ENCODE results near the gene PLCD4. TPM values are rescaled to one million over a fixed set of nuclear protein-coding genes. Genes with fewer than 3 reads are reported as not detected.

Gene PLCD4
- total and polyA plus RNA-seq, 10 of the 15 experiments (the other 5 are each of a cell fraction or from before 2014, with no cell fraction given) = under 0.01 to 1.5 (median 0.23) TPM; not detected in 2

GRCh38 chr2:218659258-218659987, 51.7 kb downstream of the PLCD4 start, which contains the start of the genes BCS1L and ZNF142 (continued):
- TF ChIP-seq CUX1 (IDR thresholded peaks at IDR 0.05; ENCODE audit: insufficient replicate concordance, low read depth, low read length) (no peak), DPF2 (IDR thresholded peaks at IDR 0.05) (no peak; the same call in 1 of the 2 replicates), NFIC (IDR thresholded peaks at IDR 0.05; ENCODE audit: low read depth, low read length) (no peak), SIN3A (IDR thresholded peaks at IDR 0.05; ENCODE audit: low read depth, low read length) (0 out of 2 replicates have a peak, but pooled peaks have one; percentile 82), LARP7 (IDR thresholded peaks at IDR 0.05) (no peak), MEF2B (IDR thresholded peaks at IDR 0.05; ENCODE audit: partially characterized antibody, poor library complexity, severe bottlenecking) (no peak), ZNF217 (IDR thresholded peaks at IDR 0.05) (no peak), REST (IDR thresholded peaks at IDR 0.05; ENCODE audit: low read depth, low read length) (no peak), MAX (IDR thresholded peaks at IDR 0.05; ENCODE audit: low read depth, low read length) (peak; percentile 80), MEF2A (IDR thresholded peaks at IDR 0.05; ENCODE audit: insufficient read depth, low read depth, low read length) (0 out of 2 replicates have a peak, but pooled peaks have one; percentile 15), ASH2L (IDR thresholded peaks at IDR 0.05; ENCODE audit: borderline replicate concordance, low read depth) (no peak), RB1 (IDR thresholded peaks at IDR 0.05; ENCODE audit: borderline replicate concordance) (peak; percentile 83; the same call in 1 of the 2 replicates), TCF12 (IDR thresholded peaks at IDR 0.05; ENCODE audit: low read depth, low read length) (peak; percentile 40; the same call in 1 of the 2 replicates), RAD21 (IDR thresholded peaks at IDR 0.05; ENCODE audit: insufficient read depth, low read depth, low read length) (no peak), SMAD1 (IDR thresholded peaks at IDR 0.05; ENCODE audit: low read depth, partially characterized antibody) (no peak), TBL1XR1 (IDR thresholded peaks at IDR 0.05; ENCODE audit: low read depth, low read length) (peak; percentile 38; the same call in 1 of the 2 replicates), JUND (IDR thresholded peaks at IDR 0.05; ENCODE audit: low read depth, low read length) (no peak), PAX5 (IDR thresholded peaks at IDR 0.05; ENCODE audit: borderline replicate concordance, low read depth, low read length) (0 out of 2 replicates have a peak, but pooled peaks have one; percentile 34), MYB (IDR thresholded peaks at IDR 0.05; ENCODE audit: borderline replicate concordance, low read depth, low read length) (no peak), EED (IDR thresholded peaks at IDR 0.05; ENCODE audit: low read depth) (no peak), POLR2A (IDR thresholded peaks at IDR 0.05; ENCODE audit: low read depth, low read length) (peak; percentile 91), SIX5 (IDR thresholded peaks at IDR 0.05; ENCODE audit: low read depth, low read length, severe bottlenecking) (no peak)

All from GM12878 (cell line).